Measurements from ENCODE around the gene RAB19. TPM values are rescaled to one million over a fixed set of nuclear protein-coding genes. Genes with fewer than 3 reads are reported as not detected.
"Not testable (repeated sequence)": the region's sequence is repeated elsewhere in the genome, so short reads cannot be mapped to it uniquely, and the experiment has no call there.

RAB19 gene
- total and polyA plus RNA-seq, 5 donors = not detected

DNA sequence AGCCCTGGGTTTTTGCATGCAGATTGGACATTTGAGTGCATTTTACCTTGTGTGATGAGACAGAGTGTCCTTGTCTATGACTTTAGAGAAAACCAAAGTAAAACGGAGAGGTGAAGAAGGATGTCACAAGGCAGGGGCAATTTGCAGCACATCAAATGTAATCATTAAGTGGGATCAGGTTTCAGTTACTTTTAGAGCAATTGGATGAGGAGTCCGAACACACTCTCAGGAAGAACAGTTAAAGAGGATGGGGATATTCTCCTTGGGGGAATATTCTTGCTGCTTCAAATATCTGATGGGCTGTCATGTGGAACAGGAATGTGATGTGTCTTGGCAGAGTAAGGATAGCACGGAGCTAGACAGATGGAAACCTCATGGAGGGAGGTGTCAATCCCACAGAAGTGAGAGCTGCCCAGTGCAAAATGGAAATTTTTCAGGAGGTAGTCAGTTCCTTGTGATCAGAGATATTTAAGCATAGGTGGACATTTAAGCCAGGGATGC, 757 bp downstream of the RAB19 start:
- Histone ChIP-seq H3K27me3 (ENCODE audit: control insufficient read depth, insufficient read depth) (peaks cover 3% of the 10 kb centered on the region), H3K4me3 (ENCODE audit: low read length) (no peak overlapping the region), H3K9me3 (ENCODE audit: control insufficient read depth, low read length) (no peaks in the 10 kb centered on the region), H3K4me1 (ENCODE audit: control insufficient read depth, insufficient read depth, low read length) (no peaks in the 10 kb centered on the region), H3K27ac (ENCODE audit: low read length) (no peak overlapping the region)
- WGBS = 40% methylated on average over 3 of the region's 3 CpGs
- DNase-seq (no peak), ATAC-seq (no peak)
- intact Hi-C loops (cut with DNase I) = no loop called here

DNA sequence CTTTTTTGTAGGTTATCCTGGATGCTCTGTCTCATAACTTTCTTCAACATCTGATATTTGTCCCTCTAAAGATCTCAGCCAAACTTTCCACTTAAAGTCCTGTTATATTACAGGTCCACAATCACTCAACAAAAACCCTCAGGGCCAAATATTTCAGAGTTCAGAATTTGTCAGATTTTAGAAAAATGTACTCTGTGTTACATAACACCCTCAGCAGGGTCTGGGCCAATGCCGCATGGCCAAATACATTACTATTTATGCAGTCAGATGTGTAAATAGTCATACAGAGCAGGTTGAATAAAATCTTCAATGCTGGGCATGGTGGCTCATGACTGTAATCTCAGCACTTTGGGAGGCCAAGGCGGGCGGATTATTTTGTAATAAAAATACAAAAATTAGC, 11.5 kb downstream of the RAB19 start:
- Histone ChIP-seq H3K27me3 (ENCODE audit: control insufficient read depth, insufficient read depth) (no peaks in the 10 kb centered on the region), H3K27ac (ENCODE audit: low read length) (no peak overlapping the region), H3K9me3 (ENCODE audit: control insufficient read depth, low read length) (no peaks in the 10 kb centered on the region), H3K4me3 (ENCODE audit: low read length) (no peak overlapping the region), H3K4me1 (ENCODE audit: control insufficient read depth, insufficient read depth, low read length) (no peaks in the 10 kb centered on the region)
- no peak for DNase-seq
- ATAC-seq = no peak
- intact Hi-C loops (cut with DNase I) = no loop called here
- WGBS = 94% methylated on average over 3 of the region's 3 CpGs

DNA sequence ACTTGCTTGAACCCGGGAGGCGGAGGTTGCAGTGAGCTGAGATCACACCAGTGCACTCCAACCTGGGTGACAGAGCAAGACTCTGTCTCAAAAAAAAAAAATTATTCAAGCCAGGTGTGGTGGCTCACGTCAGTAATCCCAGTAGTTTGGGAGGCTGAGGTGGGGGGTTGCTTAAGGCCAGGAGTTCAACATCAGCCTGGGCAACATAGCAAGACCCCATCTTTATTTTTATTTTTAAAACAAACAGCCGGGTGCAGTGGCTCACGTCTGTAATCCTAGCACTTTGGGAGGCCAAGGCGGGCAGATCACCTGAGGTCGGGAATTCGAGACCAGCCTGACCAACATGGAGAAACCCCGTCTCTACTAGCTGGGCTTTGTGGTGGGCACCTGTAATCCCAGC, 12.0 kb downstream of the RAB19 start:
- H3K27ac ChIP-seq (ENCODE audit: low read length); ATAC-seq; H3K4me3 ChIP-seq (ENCODE audit: low read length); H3K4me1 ChIP-seq (ENCODE audit: control insufficient read depth, insufficient read depth, low read length); DNase-seq; H3K27me3 ChIP-seq (ENCODE audit: control insufficient read depth, insufficient read depth); H3K9me3 ChIP-seq (ENCODE audit: control insufficient read depth, low read length); intact Hi-C loops (cut with DNase I): not testable (repeated sequence)
- WGBS = 93% methylated on average over 9 of the region's 9 CpGs

DNA sequence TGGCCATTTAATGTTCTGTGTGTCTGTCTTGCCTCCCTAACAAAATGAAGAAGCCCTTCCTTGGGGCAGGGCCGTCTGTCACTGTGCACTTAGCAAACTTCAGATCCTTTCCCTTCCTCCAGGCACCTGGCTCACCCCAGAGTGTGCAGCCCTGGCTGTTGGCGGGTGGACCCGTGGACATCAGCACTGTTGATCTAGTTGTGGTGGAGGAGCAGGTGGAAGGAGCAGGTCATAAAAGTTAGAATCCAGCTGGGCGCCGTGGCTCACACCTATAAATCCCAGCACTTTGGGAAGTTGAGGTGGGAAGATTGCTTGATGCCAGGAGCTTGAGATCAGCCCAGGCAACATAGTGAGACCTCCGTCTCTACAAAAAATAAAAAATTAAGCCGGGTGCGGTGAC, 12.7 kb downstream of the RAB19 start:
- Histone ChIP-seq H3K9me3 (ENCODE audit: control insufficient read depth, low read length) (no peaks in the 10 kb centered on the region), H3K27ac (ENCODE audit: low read length) (no peak overlapping the region), H3K4me1 (ENCODE audit: control insufficient read depth, insufficient read depth, low read length) (no peaks in the 10 kb centered on the region), H3K4me3 (ENCODE audit: low read length) (no peak overlapping the region), H3K27me3 (ENCODE audit: control insufficient read depth, insufficient read depth) (no peaks in the 10 kb centered on the region)
- DNase-seq = no peak
- WGBS = 88% methylated on average over 8 of the region's 8 CpGs
- ATAC-seq = no peak
- intact Hi-C loops (cut with DNase I) = no loop called here

DNA sequence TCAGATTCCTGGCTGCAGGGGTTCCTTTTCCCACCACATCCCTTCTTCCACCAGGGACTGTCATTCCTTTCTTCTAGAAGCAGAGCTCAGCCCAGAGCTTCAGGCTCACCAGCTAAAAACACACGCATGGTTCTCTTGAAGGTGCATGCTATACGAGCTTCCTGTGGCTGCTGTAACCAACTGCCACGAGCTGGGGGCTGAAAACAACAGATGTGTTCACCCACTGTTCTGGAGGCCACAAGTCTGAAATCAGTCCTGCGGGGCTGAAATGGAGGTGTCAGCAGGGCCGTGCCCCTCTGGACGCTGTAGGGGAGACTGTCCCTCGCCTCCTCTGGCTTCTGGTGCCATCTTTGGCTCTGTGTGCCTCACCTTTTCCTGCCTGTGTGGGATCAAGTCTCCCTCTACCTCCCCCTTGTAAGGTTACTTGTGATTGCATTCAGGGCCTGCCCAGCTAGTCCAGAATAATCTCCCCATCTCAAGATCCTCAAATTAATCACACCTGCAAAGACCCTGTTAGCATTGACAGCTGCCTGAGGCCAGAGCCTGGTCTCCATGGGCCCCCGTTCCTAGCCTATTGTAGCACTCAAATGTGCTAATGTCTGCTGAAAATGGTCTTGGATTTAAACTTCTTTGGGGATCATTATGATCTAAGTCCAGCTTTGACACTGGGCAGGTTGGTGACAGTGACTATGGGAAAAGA, 13.7 kb downstream of the RAB19 start:
- Histone ChIP-seq H3K4me3 (ENCODE audit: low read length) (no peak overlapping the region), H3K4me1 (ENCODE audit: control insufficient read depth, insufficient read depth, low read length) (no peaks in the 10 kb centered on the region), H3K27ac (ENCODE audit: low read length) (no peak overlapping the region), H3K9me3 (ENCODE audit: control insufficient read depth, low read length) (no peaks in the 10 kb centered on the region), H3K27me3 (ENCODE audit: control insufficient read depth, insufficient read depth) (no peaks in the 10 kb centered on the region)
- ATAC-seq (no peak), DNase-seq (no peak)
- intact Hi-C loops (cut with DNase I) = no loop called here
- 74% methylated on average over 8 of the region's 8 CpGs for WGBS

DNA sequence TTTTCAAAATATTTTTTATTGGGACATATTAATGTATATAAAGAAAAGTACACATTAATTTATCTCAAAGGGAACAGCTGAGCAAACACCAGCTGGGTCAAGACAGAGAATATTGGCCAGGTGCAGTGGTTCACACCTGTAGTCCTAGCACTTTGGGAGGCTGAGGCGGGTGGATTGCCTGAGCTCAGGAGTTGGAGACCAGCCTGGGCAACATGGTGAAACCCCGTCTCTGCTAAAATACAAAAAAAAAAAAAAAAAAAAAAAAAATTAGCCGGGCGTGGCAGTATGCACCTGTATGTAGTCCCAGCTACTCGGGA, 14.3 kb downstream of the RAB19 start:
- DNase-seq = not testable (repeated sequence)

DNA sequence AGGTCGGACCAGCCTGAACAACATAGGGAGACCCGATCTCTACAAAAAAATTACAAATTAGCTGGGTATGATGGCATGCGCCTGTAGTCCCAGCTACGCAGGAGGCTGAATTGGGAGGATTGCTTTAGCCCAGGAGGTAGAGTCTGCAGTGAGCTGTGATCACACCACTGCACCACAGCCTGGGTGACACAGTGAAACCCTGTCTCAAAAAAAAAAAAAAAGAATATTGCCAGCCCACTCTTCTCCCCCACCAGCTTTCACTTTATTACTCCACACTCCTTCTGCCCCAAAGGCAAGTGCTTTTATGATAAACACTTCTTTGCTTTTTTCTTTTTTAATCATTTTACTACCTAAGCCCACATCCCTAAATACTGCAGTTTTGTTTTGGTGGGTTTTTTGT, 14.8 kb downstream of the RAB19 start:
- no peaks in the 10 kb centered on the region for H3K4me1 ChIP-seq (ENCODE audit: control insufficient read depth, insufficient read depth, low read length)
- ATAC-seq = no peak
- H3K4me3 ChIP-seq (ENCODE audit: low read length) = no peak overlapping the region
- no peaks in the 10 kb centered on the region for H3K9me3 ChIP-seq (ENCODE audit: control insufficient read depth, low read length)
- no peaks in the 10 kb centered on the region for H3K27me3 ChIP-seq (ENCODE audit: control insufficient read depth, insufficient read depth)
- no peak for DNase-seq
- WGBS = 92% methylated on average over 4 of the region's 4 CpGs
- no peak overlapping the region for H3K27ac ChIP-seq (ENCODE audit: low read length)
- intact Hi-C loops (cut with DNase I) = no loop called here

More for the DNA sequence above, 14.3 kb downstream of the RAB19 start:
- H3K9me3 ChIP-seq (ENCODE audit: control insufficient read depth, low read length); H3K27ac ChIP-seq (ENCODE audit: low read length); ATAC-seq; H3K27me3 ChIP-seq (ENCODE audit: control insufficient read depth, insufficient read depth); intact Hi-C loops (cut with DNase I); H3K4me1 ChIP-seq (ENCODE audit: control insufficient read depth, insufficient read depth, low read length); H3K4me3 ChIP-seq (ENCODE audit: low read length): not testable (repeated sequence)
- 90% methylated on average over 5 of the region's 5 CpGs for WGBS

DNA sequence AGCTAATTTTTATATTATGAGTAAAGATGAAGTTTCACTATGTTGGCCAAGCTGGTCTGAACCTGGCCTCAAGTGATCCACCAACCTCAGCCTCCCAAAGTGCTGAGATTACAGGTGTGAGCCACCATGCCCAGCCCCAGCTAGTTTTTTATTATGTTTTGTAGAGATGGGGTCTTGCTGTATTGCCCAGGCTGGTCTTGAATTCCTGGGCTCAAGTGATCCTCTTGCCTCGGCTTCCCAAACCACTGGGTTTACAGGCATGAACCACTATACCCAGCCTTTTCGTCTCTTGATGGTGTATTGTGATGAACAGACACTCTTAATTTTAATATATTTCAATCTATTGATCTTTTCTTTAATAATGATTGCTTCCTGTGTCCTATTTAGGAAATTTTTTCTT, 17.7 kb downstream of the RAB19 start:
- Histone ChIP-seq H3K27ac (ENCODE audit: low read length) (no peak overlapping the region), H3K9me3 (ENCODE audit: control insufficient read depth, low read length) (no peaks in the 10 kb centered on the region), H3K4me3 (ENCODE audit: low read length) (no peak overlapping the region), H3K4me1 (ENCODE audit: control insufficient read depth, insufficient read depth, low read length) (peaks cover 2% of the 10 kb centered on the region), H3K27me3 (ENCODE audit: control insufficient read depth, insufficient read depth) (no peaks in the 10 kb centered on the region)
- DNase-seq (no peak), ATAC-seq (no peak)
- intact Hi-C loops (cut with DNase I) = no loop called here
- 96% methylated on average over 2 of the region's 2 CpGs for WGBS

DNA sequence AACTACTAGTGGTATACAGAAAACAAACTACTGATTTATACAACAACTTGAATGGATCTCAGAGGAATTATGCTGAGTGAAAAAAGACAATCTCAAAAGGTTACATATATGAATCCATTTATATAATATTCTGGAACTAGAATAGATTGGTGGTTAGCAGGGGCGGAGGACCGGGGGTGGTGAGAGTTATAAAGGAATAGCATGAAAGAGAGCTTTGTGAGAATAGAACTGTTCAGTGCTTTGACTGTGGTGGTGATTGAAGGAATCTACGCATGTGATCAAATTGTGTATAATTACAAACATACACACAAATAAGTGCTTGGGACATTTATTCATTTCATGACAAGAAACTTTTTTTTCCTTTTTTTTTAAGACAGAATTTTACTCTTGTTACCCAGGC, 19.6 kb downstream of the RAB19 start:
- DNase-seq (no peak), ATAC-seq (no peak)
- 90% methylated on average over 3 of the region's 3 CpGs for WGBS
- Histone ChIP-seq H3K27me3 (ENCODE audit: control insufficient read depth, insufficient read depth) (no peaks in the 10 kb centered on the region), H3K27ac (ENCODE audit: low read length) (no peak overlapping the region), H3K4me3 (ENCODE audit: low read length) (no peak overlapping the region), H3K4me1 (ENCODE audit: control insufficient read depth, insufficient read depth, low read length) (peaks cover 2% of the 10 kb centered on the region), H3K9me3 (ENCODE audit: control insufficient read depth, low read length) (no peaks in the 10 kb centered on the region)
- intact Hi-C loops (cut with DNase I) = no loop called here

DNA sequence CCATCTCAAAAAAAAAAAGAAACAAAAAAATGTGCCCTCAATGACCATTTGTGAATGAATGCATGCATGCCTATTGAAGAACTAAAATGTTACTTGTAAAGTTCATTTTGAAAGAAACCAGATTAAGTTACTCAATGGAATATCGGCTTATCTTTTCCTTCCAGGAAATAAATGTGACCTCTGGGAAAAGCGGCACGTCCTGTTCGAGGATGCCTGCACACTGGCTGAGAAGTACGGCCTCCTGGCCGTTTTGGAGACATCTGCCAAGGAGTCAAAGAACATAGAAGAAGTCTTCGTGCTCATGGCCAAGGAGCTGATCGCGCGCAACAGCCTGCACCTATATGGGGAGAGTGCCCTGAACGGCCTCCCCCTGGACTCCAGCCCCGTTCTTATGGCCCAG, 21.9 kb downstream of the RAB19 start:
- intact Hi-C loops (cut with DNase I) = no loop called here
- no peaks in the 10 kb centered on the region for H3K9me3 ChIP-seq (ENCODE audit: control insufficient read depth, low read length)
- no peak overlapping the region for H3K27ac ChIP-seq (ENCODE audit: low read length)
- 52% methylated on average over 12 of the region's 12 CpGs for WGBS
- peak in 1 of 3 donors; percentile 58 for DNase-seq
- no peaks in the 10 kb centered on the region for H3K27me3 ChIP-seq (ENCODE audit: control insufficient read depth, insufficient read depth)
- ATAC-seq = peak; percentile 60 to 83
- peaks cover 2% of the 10 kb centered on the region for H3K4me1 ChIP-seq (ENCODE audit: control insufficient read depth, insufficient read depth, low read length)
- no peak overlapping the region for H3K4me3 ChIP-seq (ENCODE audit: low read length)

DNA sequence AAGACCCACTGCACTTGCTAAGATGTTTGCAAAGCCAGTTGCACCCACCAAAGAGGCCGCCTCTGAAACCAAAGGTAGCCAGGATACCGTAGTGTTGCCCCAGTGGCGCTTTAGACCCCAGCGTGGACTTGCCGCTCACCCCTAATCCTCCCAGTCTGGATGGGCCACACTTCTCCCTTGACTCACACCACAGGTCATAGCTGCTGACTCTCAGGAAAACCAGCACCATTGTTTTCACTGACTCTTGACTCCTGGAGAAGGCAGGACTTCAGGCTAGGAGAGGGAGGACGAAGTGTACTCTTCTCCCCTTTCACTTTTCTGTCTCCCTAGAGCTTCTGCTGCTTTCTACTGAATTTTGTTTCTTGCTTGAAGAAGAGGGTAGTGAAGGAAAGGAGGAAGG, 22.3 kb downstream of the RAB19 start:
- Histone ChIP-seq H3K9me3 (ENCODE audit: control insufficient read depth, low read length) (no peaks in the 10 kb centered on the region), H3K27me3 (ENCODE audit: control insufficient read depth, insufficient read depth) (no peaks in the 10 kb centered on the region), H3K27ac (ENCODE audit: low read length) (no peak overlapping the region), H3K4me3 (ENCODE audit: low read length) (no peak overlapping the region), H3K4me1 (ENCODE audit: control insufficient read depth, insufficient read depth, low read length) (peaks cover 2% of the 10 kb centered on the region)
- DNase-seq = no peak
- WGBS = 86% methylated on average over 6 of the region's 6 CpGs
- peak in 1 of 2 donors; percentile 83 for ATAC-seq
- intact Hi-C loops (cut with DNase I) = no loop called here

DNA sequence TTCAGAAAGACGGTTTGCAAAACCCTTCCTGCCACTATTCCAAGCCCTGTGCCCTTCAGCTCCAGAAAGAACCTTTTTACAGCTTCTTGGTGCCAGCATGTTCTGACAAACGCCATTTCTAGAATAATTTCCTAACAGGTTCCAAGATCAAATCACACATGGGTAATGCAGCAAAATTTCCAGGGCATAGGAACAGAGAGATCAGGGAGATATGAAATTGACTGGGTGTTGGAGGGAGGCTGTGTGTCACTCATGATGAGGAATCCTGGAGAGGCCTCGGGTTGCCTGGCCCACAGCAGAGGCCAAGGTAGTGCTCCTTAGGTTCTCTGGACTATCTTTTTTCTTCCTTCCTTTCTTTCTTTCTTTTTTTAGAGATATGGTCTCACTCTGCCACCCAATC, 29.5 kb downstream of the RAB19 start:
- Histone ChIP-seq H3K27ac (ENCODE audit: low read length) (no peak overlapping the region), H3K9me3 (ENCODE audit: control insufficient read depth, low read length) (no peaks in the 10 kb centered on the region), H3K4me3 (ENCODE audit: low read length) (no peak overlapping the region), H3K4me1 (ENCODE audit: control insufficient read depth, insufficient read depth, low read length) (no peaks in the 10 kb centered on the region), H3K27me3 (ENCODE audit: control insufficient read depth, insufficient read depth) (no peaks in the 10 kb centered on the region)
- 84% methylated on average over 3 of the region's 3 CpGs for WGBS
- intact Hi-C loops (cut with DNase I) = no loop called here
- ATAC-seq = no peak
- no peak for DNase-seq
